Measurements from ENCODE around the gene ASB2.
A peak's percentile ranks its signal among the peaks of the same experiment; 100 is the strongest.

The ASB2 gene

GRCh38 chr14:93945070-93945399 is 31.3 kb downstream of the ASB2 start:
- DNase-seq: no peak

GRCh38 chr14:93944348-93945069 is 31.9 kb downstream of the ASB2 start:
- peak; percentile 74 for DNase-seq

DNA sequence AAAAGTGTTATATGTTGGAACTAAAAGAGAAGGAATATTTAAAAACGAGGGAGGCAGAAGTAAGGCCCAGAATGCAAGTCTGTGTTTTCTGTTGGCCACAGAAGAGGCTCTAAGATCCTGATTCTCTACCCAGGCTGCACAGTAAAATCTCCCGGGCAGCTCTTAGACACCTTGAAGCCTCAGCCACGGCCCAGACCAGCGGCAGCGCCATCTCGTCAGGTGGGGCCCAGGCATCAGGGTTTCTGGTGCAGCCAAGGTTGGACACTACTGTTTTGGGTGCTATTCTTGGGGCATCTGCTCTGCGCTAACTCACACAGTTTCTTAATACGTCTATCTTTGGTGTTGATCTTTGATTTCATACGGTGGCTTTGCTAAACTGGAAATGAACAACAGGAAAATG is 32.4 kb downstream of the ASB2 start:
- no peak for DNase-seq

GRCh38 chr14:93943052-93943451 is 33.3 kb downstream of the ASB2 start:
- no peak for DNase-seq

DNA sequence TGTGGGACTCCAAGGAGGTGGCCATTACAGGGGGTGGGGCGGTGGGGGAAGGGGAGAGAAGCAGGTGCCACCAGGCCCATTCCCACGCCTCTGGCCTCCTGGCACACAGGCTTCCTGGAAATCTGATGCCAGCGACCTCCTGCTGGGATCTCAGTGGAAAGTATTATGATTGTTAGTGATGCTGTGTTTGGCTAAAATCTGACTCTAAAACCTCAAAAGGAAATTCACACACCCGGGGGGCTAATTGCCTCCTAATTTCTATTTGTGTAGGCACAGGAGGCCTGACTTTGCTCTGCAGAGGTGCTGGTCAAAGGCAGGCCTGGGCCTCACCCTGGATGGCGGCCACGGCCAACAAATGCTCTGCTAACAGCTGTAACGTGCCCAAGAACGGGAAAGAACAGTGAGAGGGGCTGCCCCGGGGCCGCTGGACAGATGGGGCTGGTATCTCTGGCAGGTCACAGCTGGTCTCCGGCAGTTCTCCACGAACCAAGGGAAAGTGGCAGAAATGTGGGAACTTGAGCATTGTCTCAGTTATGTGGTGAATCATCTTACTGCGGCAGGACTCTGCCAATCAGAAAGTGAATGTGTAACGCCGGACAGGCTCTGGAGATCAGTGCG is 35.0 kb downstream of the ASB2 start:
- peak; percentile 90 for DNase-seq

DNA sequence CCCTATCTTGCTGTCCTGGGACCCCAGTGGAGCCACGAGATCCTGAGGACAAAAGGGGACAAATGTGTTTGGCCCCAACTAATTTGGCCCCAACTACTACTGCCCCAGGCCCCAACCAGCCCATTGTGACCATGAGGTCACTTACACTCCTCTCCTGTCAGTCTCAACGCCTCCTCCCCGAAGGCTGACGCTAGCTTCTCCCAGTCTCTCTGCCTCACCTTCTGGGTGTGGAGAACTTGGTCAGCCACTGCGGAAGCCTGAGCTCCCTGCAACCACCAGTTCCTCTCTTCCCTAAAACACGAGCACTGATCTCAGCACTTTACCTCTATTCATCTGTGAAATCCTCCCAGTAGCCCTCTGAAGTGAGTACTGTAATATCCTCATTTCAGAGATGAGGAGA is 35.9 kb downstream of the ASB2 start:
- DNase-seq: no peak

- peak; percentile 88 for DNase-seq
These were observed 36.8 kb downstream of the ASB2 start for GRCh38 chr14:93939304-93940229.

- DNase-seq: no peak
These were observed 37.5 kb downstream of the ASB2 start for GRCh38 chr14:93938751-93939303.

DNA sequence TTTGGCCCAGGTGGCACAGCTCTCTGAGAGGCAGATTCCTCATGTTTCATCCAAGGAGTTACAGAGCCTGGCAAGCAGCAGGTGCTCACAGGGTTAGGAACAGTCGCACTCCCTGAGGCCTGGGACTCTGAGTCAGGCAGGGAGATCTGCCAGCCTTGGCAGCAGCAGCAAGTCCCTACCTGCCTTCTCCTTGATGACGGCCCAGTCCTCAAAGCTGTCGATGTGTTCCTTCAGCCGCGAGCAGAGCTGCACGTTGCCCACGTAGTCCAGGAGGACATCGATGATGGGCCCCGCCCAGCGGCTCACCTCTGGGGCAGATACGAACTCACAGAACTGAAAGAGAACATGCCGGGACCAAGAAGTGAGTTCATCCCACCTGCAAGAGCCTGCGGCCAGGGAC is 38.9 kb downstream of the ASB2 start:
- no peak for DNase-seq

DNA sequence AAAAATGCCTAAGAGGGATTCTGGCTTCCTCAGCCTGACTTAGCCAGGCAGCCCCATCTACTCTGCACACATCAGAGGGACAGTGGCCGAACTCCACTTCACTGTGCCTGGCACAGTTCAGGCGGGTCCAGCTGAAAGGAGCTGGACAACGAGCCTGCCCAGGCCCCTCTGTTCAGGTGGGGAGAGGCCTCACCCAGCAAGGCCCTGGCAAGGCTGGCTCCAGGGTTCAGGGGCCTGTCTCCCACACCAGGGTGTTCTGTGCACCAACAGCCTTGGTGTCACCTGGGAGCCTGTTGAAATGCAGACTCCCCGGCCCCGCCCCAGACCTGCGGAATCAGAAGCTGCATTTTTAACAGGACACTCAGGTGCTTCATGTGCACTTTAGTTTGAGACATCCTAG is 39.4 kb downstream of the ASB2 start:
- no peak for DNase-seq

GRCh38 chr14:93936245-93936644 is 40.1 kb downstream of the ASB2 start:
- peak; percentile 51 for DNase-seq

- no peak for DNase-seq
These were observed 41.2 kb downstream of the ASB2 start for GRCh38 chr14:93935213-93935612.

- DNase-seq: no peak
These were observed 43.7 kb downstream of the ASB2 start for GRCh38 chr14:93932642-93933041.

- no peak for DNase-seq
These were observed 45.4 kb downstream of the ASB2 start for GRCh38 chr14:93930989-93931307.

- DNase-seq: no peak
These were observed 45.9 kb downstream of the ASB2 start for GRCh38 chr14:93930296-93930988.

DNA sequence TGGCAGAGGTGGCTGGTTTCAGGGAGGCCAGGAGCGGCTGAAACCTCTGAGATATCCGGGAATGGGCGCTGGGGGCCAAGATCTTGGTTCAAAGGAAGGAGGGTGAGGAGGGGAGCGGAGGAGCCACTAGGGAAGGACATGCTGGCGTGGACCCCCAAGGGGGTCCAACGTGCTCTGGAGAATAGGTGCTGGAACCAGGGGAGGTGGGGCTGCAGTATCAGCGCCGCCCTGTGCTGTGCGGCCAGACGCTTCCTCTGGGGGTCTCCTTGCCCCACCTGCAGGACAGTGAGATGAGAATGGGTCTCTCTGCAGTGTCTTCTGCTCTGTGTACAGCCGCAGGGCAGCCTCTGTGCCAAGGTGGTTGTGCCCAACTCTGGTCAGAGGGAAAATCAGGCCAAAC is 46.7 kb downstream of the ASB2 start:
- DNase-seq: no peak

DNA sequence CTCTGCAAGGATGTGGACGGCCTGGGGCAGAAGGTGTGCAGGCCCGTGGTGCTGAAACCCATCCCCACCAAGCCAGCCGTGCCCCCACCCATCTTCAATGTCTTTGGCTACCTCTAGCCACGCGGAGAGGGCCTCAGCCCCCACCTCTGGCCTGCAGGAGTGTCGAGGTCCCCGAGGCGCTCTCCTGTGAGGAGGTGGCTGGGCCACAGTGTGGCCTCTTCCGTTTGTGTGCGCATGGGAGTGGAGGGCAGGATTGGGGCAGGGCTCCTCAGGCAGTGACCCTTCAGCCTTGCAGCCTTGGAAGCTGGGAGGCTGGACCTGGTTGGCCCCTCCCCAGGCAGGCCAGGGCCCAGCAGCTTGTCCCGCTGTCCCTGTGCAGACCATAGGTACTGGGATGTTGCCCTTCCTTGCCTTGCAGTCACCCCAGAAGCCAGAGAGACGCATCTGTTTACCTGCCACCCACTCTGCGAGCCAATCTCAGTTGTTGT is 47.3 kb downstream of the ASB2 start:
- DNase-seq: no peak

- DNase-seq: no peak
These were observed 48.0 kb downstream of the ASB2 start for GRCh38 chr14:93928184-93929047.

GRCh38 chr14:93927800-93928145 is 48.6 kb downstream of the ASB2 start:
- no peak for DNase-seq

DNA sequence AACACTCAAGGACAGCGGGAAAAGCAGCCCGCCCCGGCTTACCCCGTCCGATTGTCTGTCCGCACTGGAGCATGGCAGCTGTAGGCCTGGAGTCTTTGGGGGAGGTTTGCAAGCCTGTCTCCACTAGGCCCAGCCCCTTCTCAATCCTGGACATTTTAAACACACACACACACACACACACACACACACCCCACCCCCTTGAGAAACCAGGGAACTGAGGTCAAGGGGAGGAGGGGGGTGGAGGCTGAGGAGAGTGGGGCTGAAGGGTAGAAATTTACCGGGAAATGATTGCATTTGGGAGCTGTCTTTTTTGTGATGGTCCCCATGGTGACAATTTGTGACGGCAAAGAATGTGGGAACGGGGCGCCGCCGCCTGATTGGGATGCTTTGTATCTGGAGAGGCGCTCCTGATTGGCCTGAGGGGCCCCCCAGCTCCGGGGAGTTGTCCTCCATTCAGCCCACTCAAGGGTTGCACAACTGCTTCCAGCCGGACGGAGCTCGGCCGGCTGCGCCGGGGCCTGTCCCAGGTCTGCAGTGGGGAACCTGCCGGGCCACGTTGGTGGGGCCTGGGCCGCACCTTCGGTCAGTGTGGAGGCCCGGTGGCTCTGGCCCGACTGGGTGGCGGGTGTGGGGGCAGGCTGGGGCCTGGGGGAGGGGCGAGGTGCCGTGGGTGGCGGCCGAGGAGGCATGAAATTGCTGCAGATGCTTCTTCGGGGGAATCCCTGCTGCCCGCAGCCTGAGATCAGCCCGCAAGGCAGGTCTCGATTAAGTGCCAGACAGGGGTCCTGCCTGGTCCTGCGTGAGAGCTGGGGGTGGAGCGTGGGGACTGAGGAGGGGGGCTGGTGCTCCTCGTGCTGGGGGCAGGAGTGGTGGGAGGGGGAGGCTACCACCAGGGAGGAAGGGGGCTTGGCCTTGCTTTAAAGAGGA is 49.2 kb downstream of the ASB2 start, which contains the start of gene FAM181A:
Gene FAM181A, plus strand, starts transcription at position 472 of the 927 bp plus-strand sequence. CDS start 942 bp downstream, outside the sequence.
- no peak for DNase-seq
